Measurements from ENCODE around the gene CAPN15.

GRCh38 chr16:528111-529011, 849 bp downstream of the CAPN15 start:
- TF ChIP-seq CTCF (IDR thresholded peaks at IDR 0.05 in 4 of 5, conservative IDR thresholded peaks at IDR 0.05 in 1 of 5) (no peak), POLR2A (IDR thresholded peaks at IDR 0.05) (no peak)
